Colonic mucosa (tissue), 4 donors: ENCODE results near the gene DNAH5. TPM values are rescaled to one million over a fixed set of nuclear protein-coding genes. Genes with fewer than 3 reads are reported as not detected.

ENCODE experiments used
- DNase-seq: peaks from one replicate; pipeline ENCODE4 v3.0.0-alpha.2; 2020
- H3K27ac ChIP-seq: fragments of 200-600 bp; one replicate; pipeline ENCODE4 v1.8.0; 2021
- H3K27me3 ChIP-seq: fragments of 200-600 bp; one replicate; pipeline ENCODE4 v1.8.0; 2021
- H3K36me3 ChIP-seq: fragments of 200-600 bp; one replicate; pipeline ENCODE4 v1.8.0; 2021
- H3K4me1 ChIP-seq: fragments of 200-600 bp; one replicate; pipeline ENCODE4 v1.8.0; 2021; ENCODE audit warnings: mild to moderate bottlenecking
- H3K4me3 ChIP-seq: fragments of 200-600 bp; one replicate; pipeline ENCODE4 v1.8.0; 2021
- H3K9ac ChIP-seq, 2 donors: one replicate each; pipeline ENCODE4 v1.7.0; 2013; ENCODE audit warnings: control low read depth in 2 of 2, low read depth in 2 of 2, low read length in 2 of 2
- H3K9me3 ChIP-seq: fragments of 200-600 bp; one replicate; pipeline ENCODE4 v1.8.0; 2021
- intact Hi-C: fragments of 100-400 bp; cut with DNase I; formaldehyde crosslinking; loops from one replicate; pipeline ENCODE4 v1.14.1; 2022
- total RNA-seq, 2 donors: library from RNA; stranded (reverse); fragmentation: NEBNext Ultra II Directional in 1 of 2; extraction: Animal tissue kit (Norgen Biotek cat#: 25700) in 1 of 2; gene quantifications; one replicate each; pipeline ENCODE4 v1.2.1, GENCODE V29; 2021
- TF ChIP-seq, protein P1 (sequence below): fragments of 200-600 bp; IDR thresholded peaks from one replicate; pipeline ENCODE4 v1.8.0; 2022; ENCODE audit warnings: antibody characterized with exemption, mild to moderate bottlenecking
- donor health status: healthy.
- donor health status: DM: no; HTN: no; CAD: no.
- donor health status: DM: no; HTN: no; CAD: no.

DNAH5 gene
- total RNA-seq, 2 donors from 2014 or later: 0.05 to 0.11 TPM

DNA sequence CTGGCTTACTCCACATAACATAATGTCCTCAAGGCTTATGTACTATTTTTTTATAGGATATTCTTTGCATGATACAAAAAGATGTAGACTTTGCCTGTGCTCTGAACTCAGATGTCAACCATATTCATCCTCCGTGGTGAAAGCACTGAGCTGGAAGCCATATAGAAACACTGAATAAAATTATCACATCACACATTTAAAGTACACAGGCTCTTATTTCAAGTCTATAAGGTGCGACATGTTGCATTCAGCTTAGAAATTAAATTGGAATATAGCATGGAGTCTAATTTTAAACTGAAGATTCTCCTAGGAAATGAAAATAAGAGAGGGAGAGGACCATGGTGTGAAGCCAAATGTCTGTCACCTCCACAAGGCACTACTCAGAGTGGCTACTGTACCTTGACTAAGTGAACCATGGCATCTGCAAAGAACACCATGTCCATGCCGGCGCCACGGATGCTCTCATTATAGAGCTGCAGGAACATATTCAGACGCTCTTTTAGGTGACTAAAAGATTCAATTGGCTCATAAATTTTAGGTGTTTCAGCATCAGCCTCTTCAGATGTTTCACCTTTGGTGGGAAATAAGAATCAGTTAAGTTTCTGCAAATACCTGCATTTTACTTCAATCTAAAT is 158.6 kb downstream of the DNAH5 start:
- no peaks in the 10 kb centered on the region for H3K27me3 ChIP-seq
- H3K36me3 ChIP-seq: no peaks in the 10 kb centered on the region
- DNase-seq: no peak
- H3K9ac ChIP-seq: no peak overlapping the region
- intact Hi-C loops: no loop called here
- H3K4me1 ChIP-seq: no peaks in the 10 kb centered on the region
- TF ChIP-seq, protein P1, sequence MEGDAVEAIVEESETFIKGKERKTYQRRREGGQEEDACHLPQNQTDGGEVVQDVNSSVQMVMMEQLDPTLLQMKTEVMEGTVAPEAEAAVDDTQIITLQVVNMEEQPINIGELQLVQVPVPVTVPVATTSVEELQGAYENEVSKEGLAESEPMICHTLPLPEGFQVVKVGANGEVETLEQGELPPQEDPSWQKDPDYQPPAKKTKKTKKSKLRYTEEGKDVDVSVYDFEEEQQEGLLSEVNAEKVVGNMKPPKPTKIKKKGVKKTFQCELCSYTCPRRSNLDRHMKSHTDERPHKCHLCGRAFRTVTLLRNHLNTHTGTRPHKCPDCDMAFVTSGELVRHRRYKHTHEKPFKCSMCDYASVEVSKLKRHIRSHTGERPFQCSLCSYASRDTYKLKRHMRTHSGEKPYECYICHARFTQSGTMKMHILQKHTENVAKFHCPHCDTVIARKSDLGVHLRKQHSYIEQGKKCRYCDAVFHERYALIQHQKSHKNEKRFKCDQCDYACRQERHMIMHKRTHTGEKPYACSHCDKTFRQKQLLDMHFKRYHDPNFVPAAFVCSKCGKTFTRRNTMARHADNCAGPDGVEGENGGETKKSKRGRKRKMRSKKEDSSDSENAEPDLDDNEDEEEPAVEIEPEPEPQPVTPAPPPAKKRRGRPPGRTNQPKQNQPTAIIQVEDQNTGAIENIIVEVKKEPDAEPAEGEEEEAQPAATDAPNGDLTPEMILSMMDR: no peak
- no peak overlapping the region for H3K27ac ChIP-seq
- no peaks in the 10 kb centered on the region for H3K9me3 ChIP-seq
- H3K4me3 ChIP-seq: no peak overlapping the region

DNA sequence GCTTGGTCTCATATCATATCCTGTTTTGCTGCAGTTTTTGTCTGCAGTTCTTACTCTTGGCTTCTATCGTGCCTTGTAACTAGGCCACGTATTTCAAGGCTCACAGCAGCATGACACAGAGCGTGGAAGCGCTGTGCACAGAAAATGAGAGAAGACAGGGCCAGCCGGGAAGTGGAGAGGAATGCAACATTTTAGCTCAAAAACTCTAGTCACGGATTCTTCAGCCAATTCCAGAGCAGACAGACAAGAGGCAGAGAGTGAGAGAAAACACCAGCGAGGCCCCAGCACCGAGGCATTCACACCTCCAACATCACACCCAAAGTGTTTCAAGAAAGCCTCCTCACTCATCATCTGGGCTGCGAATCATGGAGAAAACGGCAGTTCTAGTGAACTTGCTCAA is 160.8 kb downstream of the DNAH5 start:
- Histone ChIP-seq H3K27me3 (no peaks in the 10 kb centered on the region), H3K9ac (no peak overlapping the region), H3K27ac (no peak overlapping the region), H3K36me3 (no peaks in the 10 kb centered on the region), H3K9me3 (no peaks in the 10 kb centered on the region), H3K4me1 (no peaks in the 10 kb centered on the region), H3K4me3 (no peak overlapping the region)
- intact Hi-C loops: no loop called here
- TF ChIP-seq, protein P1: no peak
- no peak for DNase-seq

DNA sequence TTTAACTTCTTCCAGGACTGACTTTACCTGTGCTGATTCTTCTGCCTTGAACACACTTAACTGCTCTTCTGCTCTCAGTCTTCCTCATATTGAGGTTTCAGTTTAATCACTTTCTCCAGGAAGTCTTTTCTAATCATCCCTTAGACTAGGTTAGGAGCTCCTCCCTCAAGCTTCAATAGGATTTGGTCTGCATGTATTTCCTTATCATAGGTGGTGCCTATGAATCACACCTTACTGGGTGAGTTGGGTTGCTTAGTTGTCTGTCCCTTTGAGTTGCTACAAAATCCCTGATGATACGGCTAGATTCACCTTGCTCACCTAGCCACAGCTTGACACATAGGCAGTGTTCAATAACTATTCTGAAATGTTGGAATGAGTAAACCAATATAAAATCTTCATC is 164.4 kb downstream of the DNAH5 start:
- Histone ChIP-seq H3K9ac (no peak overlapping the region), H3K9me3 (no peaks in the 10 kb centered on the region), H3K4me1 (no peaks in the 10 kb centered on the region), H3K27me3 (no peaks in the 10 kb centered on the region), H3K27ac (no peak overlapping the region), H3K36me3 (no peaks in the 10 kb centered on the region), H3K4me3 (no peak overlapping the region)
- TF ChIP-seq, protein P1: no peak
- intact Hi-C loops: no loop called here
- no peak for DNase-seq

DNA sequence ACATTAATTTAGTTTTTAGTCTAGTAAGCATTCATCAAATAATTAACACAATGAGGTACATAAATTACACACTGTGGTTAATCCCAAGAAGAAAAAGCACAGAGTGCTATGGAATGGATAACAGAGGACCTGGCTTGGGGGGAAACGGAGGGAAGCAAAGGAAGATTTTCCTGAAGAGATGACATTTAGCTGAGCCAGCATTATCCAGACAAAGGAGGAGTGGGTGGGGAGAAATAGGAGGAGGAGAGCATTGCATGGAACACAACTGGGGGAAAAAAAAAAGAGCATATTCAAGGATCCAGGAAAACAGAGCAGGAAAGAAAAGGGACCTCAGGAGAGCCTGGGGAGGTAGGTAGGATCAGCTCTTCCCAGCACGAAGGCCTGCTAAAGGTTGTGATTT is 170.8 kb downstream of the DNAH5 start:
- Histone ChIP-seq H3K4me3 (no peak overlapping the region), H3K9ac (no peak overlapping the region), H3K27ac (no peak overlapping the region), H3K4me1 (no peaks in the 10 kb centered on the region), H3K27me3 (no peaks in the 10 kb centered on the region), H3K36me3 (no peaks in the 10 kb centered on the region), H3K9me3 (no peaks in the 10 kb centered on the region)
- TF ChIP-seq, protein P1: no peak
- DNase-seq: no peak
- intact Hi-C loops: no loop called here

DNA sequence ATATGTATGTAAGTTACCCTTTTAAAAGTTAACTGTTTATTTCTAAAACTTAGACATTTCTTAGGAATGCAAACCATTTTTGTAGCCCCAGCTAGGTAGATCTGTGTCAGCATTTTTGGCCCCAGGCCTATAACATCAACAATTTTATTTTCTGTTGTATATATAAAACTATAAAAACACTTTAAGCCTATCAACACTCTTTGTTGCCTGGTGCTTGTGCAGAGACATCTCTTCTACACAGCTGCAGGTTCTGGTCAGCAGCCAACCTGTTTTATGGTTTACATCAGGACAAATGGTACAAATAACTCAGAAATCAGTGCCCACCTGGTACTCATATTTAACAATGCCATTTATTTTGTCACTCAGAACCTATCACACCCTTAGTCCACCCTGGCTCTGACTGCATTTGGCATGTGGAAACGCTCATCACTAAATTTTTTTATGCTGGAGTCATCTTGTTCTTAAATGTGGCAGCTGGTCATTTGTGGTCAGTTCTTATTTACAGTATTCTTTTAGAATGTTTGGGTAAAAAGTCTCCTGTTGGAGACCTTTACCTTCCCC is 173.4 kb downstream of the DNAH5 start:
- Histone ChIP-seq H3K9ac (no peak overlapping the region), H3K36me3 (no peaks in the 10 kb centered on the region), H3K27ac (no peak overlapping the region), H3K4me1 (no peaks in the 10 kb centered on the region), H3K27me3 (no peaks in the 10 kb centered on the region), H3K4me3 (no peak overlapping the region), H3K9me3 (no peaks in the 10 kb centered on the region)
- DNase-seq: no peak
- intact Hi-C loops: no loop called here
- TF ChIP-seq, protein P1: no peak
